ENCODE measurements around the gene ACIN1. TPM values are rescaled to one million over a fixed set of nuclear protein-coding genes. Genes with fewer than 3 reads are reported as not detected.

Gene ACIN1
- total RNA-seq, 1 experiment from 2014 or later, result 179 TPM

DNA sequence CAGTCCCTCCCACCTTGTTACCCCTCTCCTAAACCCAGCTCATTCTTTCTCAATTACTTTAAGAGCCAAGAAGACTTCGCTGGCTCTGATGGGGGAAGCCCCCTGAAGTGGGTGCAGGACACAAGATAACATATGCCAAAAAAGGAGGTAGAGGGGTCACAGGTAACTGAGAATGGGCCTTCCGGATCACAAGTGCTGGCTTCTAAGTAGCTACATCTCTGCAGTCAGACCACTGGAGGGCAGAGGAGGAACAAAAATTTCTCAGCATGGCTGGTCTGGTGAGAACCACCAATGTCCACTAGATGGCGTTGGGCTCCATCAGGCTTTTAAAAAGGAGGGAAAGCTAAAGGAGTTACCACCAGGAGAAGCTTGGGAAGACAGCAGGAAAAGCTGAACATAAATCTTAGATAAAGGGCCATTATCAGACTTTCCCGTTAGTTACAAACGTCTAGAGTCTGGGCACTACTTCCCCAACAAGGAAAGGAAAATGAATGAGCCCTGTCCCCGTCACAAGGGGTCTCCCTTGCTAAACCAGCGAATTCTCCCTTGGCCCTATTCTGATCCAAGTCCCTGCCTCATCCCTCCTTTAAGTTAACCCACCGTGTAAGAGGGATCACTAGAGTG, 26.0 kb downstream of the ACIN1 start:
- POLR2A ChIA-PET, result interaction anchor here (0.8 to 1.9 kb wide), 7 partner anchors 10 to 238 kb away, joined by 3 to 19 read pairs (median 5); partner anchors contain the start of genes ACIN1, BCL2L2 and C14orf119
- no peak for TF ChIP-seq FOSL1 (IDR thresholded peaks at IDR 0.05; ENCODE audit: low read depth)
- TF ChIP-seq POLR2AphosphoS5 (IDR thresholded peaks at IDR 0.05; ENCODE audit: low read depth, low read length), result 0 out of 2 replicates have a peak, but pooled peaks have one; percentile 17
- peak; percentile 20 for TF ChIP-seq YY1 (IDR thresholded peaks at IDR 0.05; ENCODE audit: extremely low read depth, insufficient replicate concordance, low read depth, low read length)
- TF ChIP-seq, protein P1, sequence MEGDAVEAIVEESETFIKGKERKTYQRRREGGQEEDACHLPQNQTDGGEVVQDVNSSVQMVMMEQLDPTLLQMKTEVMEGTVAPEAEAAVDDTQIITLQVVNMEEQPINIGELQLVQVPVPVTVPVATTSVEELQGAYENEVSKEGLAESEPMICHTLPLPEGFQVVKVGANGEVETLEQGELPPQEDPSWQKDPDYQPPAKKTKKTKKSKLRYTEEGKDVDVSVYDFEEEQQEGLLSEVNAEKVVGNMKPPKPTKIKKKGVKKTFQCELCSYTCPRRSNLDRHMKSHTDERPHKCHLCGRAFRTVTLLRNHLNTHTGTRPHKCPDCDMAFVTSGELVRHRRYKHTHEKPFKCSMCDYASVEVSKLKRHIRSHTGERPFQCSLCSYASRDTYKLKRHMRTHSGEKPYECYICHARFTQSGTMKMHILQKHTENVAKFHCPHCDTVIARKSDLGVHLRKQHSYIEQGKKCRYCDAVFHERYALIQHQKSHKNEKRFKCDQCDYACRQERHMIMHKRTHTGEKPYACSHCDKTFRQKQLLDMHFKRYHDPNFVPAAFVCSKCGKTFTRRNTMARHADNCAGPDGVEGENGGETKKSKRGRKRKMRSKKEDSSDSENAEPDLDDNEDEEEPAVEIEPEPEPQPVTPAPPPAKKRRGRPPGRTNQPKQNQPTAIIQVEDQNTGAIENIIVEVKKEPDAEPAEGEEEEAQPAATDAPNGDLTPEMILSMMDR (IDR thresholded peaks at IDR 0.05 in 2 of 3, conservative IDR thresholded peaks at IDR 0.05 in 1 of 3; ENCODE audit: borderline replicate concordance in 1 of 3, insufficient read depth in 1 of 3, low read depth in 2 of 3, low read length in 2 of 3), result peak; percentile 99 to 100 (median 99)
- TF ChIP-seq, protein P2, sequence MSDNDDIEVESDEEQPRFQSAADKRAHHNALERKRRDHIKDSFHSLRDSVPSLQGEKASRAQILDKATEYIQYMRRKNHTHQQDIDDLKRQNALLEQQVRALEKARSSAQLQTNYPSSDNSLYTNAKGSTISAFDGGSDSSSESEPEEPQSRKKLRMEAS (IDR thresholded peaks at IDR 0.05), result 0 out of 2 replicates have a peak, but pooled peaks have one; percentile 37
- no peak for TF ChIP-seq ZNF274 (IDR thresholded peaks at IDR 0.05; ENCODE audit: low read depth, low read length)
- no peak for TF ChIP-seq SIN3A (IDR thresholded peaks at IDR 0.05; ENCODE audit: low read depth)
- TF ChIP-seq ELF1 (IDR thresholded peaks at IDR 0.05; ENCODE audit: borderline replicate concordance, low read depth), result no peak
- TF ChIP-seq EZH2 (IDR thresholded peaks at IDR 0.05), result no peak
- no peak for TF ChIP-seq SRF (IDR thresholded peaks at IDR 0.05; ENCODE audit: low read depth)
- no peak for TF ChIP-seq JUND (IDR thresholded peaks at IDR 0.05)
- TF ChIP-seq, protein P3, sequence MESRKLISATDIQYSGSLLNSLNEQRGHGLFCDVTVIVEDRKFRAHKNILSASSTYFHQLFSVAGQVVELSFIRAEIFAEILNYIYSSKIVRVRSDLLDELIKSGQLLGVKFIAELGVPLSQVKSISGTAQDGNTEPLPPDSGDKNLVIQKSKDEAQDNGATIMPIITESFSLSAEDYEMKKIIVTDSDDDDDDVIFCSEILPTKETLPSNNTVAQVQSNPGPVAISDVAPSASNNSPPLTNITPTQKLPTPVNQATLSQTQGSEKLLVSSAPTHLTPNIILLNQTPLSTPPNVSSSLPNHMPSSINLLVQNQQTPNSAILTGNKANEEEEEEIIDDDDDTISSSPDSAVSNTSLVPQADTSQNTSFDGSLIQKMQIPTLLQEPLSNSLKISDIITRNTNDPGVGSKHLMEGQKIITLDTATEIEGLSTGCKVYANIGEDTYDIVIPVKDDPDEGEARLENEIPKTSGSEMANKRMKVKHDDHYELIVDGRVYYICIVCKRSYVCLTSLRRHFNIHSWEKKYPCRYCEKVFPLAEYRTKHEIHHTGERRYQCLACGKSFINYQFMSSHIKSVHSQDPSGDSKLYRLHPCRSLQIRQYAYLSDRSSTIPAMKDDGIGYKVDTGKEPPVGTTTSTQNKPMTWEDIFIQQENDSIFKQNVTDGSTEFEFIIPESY (IDR thresholded peaks at IDR 0.05; ENCODE audit: extremely low read depth, insufficient replicate concordance, low read length), result no peak
- TF ChIP-seq, protein P4, sequence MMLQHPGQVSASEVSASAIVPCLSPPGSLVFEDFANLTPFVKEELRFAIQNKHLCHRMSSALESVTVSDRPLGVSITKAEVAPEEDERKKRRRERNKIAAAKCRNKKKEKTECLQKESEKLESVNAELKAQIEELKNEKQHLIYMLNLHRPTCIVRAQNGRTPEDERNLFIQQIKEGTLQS (IDR thresholded peaks at IDR 0.05), result no peak
- TF ChIP-seq POLR2A (IDR thresholded peaks at IDR 0.05; ENCODE audit: borderline replicate concordance, extremely low read depth, insufficient read depth, insufficient read length), result no peak
- no peak for TF ChIP-seq CEBPB (IDR thresholded peaks at IDR 0.05; ENCODE audit: low read depth)
- TF ChIP-seq ZFX (IDR thresholded peaks at IDR 0.05), result no peak
- no peak for TF ChIP-seq TCF7L2 (IDR thresholded peaks at IDR 0.05; ENCODE audit: borderline replicate concordance, extremely low read depth, insufficient read depth, insufficient read length)
- TF ChIP-seq, protein P5, sequence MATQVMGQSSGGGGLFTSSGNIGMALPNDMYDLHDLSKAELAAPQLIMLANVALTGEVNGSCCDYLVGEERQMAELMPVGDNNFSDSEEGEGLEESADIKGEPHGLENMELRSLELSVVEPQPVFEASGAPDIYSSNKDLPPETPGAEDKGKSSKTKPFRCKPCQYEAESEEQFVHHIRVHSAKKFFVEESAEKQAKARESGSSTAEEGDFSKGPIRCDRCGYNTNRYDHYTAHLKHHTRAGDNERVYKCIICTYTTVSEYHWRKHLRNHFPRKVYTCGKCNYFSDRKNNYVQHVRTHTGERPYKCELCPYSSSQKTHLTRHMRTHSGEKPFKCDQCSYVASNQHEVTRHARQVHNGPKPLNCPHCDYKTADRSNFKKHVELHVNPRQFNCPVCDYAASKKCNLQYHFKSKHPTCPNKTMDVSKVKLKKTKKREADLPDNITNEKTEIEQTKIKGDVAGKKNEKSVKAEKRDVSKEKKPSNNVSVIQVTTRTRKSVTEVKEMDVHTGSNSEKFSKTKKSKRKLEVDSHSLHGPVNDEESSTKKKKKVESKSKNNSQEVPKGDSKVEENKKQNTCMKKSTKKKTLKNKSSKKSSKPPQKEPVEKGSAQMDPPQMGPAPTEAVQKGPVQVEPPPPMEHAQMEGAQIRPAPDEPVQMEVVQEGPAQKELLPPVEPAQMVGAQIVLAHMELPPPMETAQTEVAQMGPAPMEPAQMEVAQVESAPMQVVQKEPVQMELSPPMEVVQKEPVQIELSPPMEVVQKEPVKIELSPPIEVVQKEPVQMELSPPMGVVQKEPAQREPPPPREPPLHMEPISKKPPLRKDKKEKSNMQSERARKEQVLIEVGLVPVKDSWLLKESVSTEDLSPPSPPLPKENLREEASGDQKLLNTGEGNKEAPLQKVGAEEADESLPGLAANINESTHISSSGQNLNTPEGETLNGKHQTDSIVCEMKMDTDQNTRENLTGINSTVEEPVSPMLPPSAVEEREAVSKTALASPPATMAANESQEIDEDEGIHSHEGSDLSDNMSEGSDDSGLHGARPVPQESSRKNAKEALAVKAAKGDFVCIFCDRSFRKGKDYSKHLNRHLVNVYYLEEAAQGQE (IDR thresholded peaks at IDR 0.05; ENCODE audit: low read depth), result no peak

More for the DNA sequence above, 26.0 kb downstream of the ACIN1 start:
- H3K4me1 ChIP-seq (ENCODE audit: control insufficient read depth in 1 of 2, insufficient read depth in 2 of 2, low read length in 2 of 2), result peaks cover 29 to 36% of the 10 kb centered on the region in 2 experiments
- DNase-seq (ENCODE audit: low read depth, low spot score) (peak; percentile 88), ATAC-seq (peak; percentile 76)
- peak overlapping the region; percentile 31; the same call in 1 of the 2 replicates for H3K9ac ChIP-seq (ENCODE audit: low read length)
- ChIA-PET RAD21 (ENCODE audit: low non-redundant PET in 1 of 2, low total read pairs in 2 of 2, uncharacterized antibody in 2 of 2, unreplicated experiment in 2 of 2) (interaction anchor here (0.6 to 1.2 kb wide), 11 partner anchors 11 to 86 kb away, joined by 3 to 5 read pairs (median 3); partner anchors contain the start of genes ACIN1 (in 2 of the 2), C14orf119 (in 1 of the 2) and CDH24 (in 1 of the 2)), CTCF (interaction anchor here (0.5 to 1.8 kb wide), 49 partner anchors 9 to 512 kb away, joined by 3 to 64 read pairs (median 5); partner anchors contain the start of genes ACIN1, AJUBA, C14orf119 and CDH24)
- H3K4me2 ChIP-seq (ENCODE audit: low read length), result peak overlapping the region; percentile 43
- peak overlapping the region; percentile 54 for H3K27ac ChIP-seq (ENCODE audit: low read depth, low read length)
- H3K9me3 ChIP-seq (ENCODE audit: control insufficient read depth in 1 of 2, insufficient read depth in 1 of 2, low read depth in 1 of 2, low read length in 2 of 2), result no peaks in the 10 kb centered on the region
- BruUV-seq (replicated peaks), result TSS peak; percentile 4
- no peaks in the 10 kb centered on the region for H3K9me2 ChIP-seq (ENCODE audit: insufficient read depth)
- intact Hi-C loops (cut with micrococcal nuclease), result loop anchor here (1.0 to 2.0 kb wide), 2 partner anchors 26 to 40 kb away; partner anchors contain the start of genes ACIN1 and C14orf119
- H3K79me2 ChIP-seq (ENCODE audit: insufficient read depth, low read length), result peaks cover 66% of the 10 kb centered on the region
- no peaks in the 10 kb centered on the region for H3K27me3 ChIP-seq (ENCODE audit: insufficient read depth, low read length)
- H3K4me3 ChIP-seq (replicated peaks in 1 of 2; ENCODE audit: low read depth in 1 of 2, low read length in 2 of 2), result no peak overlapping the region
- H4K20me1 ChIP-seq (ENCODE audit: insufficient read depth), result no peaks in the 10 kb centered on the region
- peaks cover 37 to 54% of the 10 kb centered on the region in 2 experiments for H3K36me3 ChIP-seq (ENCODE audit: control insufficient read depth in 1 of 2, insufficient read depth in 2 of 2, low read length in 2 of 2)
- no peak overlapping the region for H2AFZ ChIP-seq (ENCODE audit: low read depth, low read length, poor library complexity, severe bottlenecking)

All from HCT116 (cell line).